Neural crest cell (in vitro differentiated cells): ENCODE data around the gene FSTL1. TPM values are rescaled to one million over a fixed set of nuclear protein-coding genes. Genes with fewer than 3 reads are reported as not detected.

Source experiments
- DNase-seq: peaks from one replicate; pipeline ENCODE4 v3.0.0; 2021; ENCODE audit warnings: low read depth, mixed read lengths, low spot score
- H3K27ac Mint-ChIP-seq: one replicate; pipeline ENCODE4 v1.8.0; 2021; ENCODE audit warnings: mild to moderate bottlenecking, mixed read lengths; ENCODE audit not compliant: unreplicated experiment
- H3K27me3 Mint-ChIP-seq: 2 replicates; pipeline ENCODE4 v1.8.0; 2021; ENCODE audit warnings: low read depth, mild to moderate bottlenecking, mixed read lengths
- H3K36me3 Mint-ChIP-seq: 2 replicates; pipeline ENCODE4 v1.8.0; 2021; ENCODE audit warnings: low read depth, mild to moderate bottlenecking, mixed read lengths
- H3K4me1 Mint-ChIP-seq: 2 replicates; pipeline ENCODE4 v1.8.0; 2021; ENCODE audit warnings: mixed read lengths
- H3K4me3 Mint-ChIP-seq: one replicate; pipeline ENCODE4 v1.8.0; 2021; ENCODE audit warnings: mild to moderate bottlenecking, mixed read lengths
- H3K9me3 Mint-ChIP-seq: 2 replicates; pipeline ENCODE4 v1.8.0; 2021; ENCODE audit warnings: mixed read lengths
- total RNA-seq: library from RNA; stranded (reverse); gene quantifications from 2 replicates; pipeline ENCODE4 v1.2.1, GENCODE V29; 2021
- TF ChIP-seq, protein P1 (sequence below): fragments of 200-600 bp; sonication (generic); conservative IDR thresholded peaks from 2 replicates; pipeline ENCODE4 v1.5.0; 2021; ENCODE audit warnings: antibody characterized with exemption, mild to moderate bottlenecking

Gene FSTL1
- total RNA-seq, 1 donor from 2014 or later, result 199 TPM

DNA sequence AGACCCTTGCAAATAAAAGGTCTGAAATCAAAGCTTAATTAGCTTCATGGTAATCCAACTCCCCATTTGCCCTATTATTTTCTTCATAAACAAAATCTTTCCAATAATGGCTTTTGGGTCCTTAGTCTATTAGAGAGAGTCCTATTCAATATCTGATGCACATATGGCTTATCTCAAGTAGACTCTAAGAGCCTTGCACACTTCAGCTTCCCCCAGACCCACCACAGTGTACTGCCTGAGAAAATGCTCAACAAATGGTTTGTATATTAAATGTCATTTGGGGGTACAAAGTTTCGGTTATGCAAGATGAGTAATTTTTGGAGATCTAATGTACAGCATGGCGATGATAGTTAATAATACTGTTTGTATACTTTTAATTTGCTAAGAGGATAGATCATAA, 28.9 kb downstream of the FSTL1 start:
- H3K27me3 Mint-ChIP-seq, result no peaks in the 10 kb centered on the region
- peaks cover 49% of the 10 kb centered on the region for H3K4me1 Mint-ChIP-seq

DNA sequence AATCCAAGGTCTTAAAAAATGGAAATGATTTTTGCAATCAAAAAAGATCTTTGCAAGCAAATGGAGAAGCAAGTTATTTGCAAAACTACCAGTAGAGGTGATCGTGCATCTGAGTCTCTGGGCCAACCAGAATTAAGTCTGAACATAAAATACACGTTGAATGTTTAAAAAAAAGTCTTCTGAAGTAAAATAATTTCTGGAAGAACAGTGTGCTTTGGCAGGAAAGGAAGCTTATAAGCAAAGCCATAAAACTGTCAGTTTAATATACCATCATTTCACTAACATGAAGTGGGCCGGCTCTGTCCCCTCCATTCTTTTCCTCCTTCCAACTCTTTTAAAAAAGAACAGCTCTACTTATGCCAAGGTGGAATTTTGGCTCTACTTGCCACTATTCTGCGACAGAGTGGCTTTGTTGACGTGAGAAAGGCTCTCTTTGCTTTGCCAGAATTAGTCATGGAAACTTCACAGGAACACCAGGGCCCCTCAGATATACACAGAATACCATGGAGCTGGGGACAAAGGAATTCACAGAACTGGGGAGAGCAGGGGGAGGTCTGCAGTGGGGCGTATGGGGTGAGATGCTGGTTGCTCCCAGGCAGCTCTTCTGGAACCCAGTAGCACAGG, 29.8 kb downstream of the FSTL1 start:
- peaks cover 55% of the 10 kb centered on the region for H3K4me1 Mint-ChIP-seq
- H3K4me3 Mint-ChIP-seq, result no peak overlapping the region
- TF ChIP-seq, protein P1, sequence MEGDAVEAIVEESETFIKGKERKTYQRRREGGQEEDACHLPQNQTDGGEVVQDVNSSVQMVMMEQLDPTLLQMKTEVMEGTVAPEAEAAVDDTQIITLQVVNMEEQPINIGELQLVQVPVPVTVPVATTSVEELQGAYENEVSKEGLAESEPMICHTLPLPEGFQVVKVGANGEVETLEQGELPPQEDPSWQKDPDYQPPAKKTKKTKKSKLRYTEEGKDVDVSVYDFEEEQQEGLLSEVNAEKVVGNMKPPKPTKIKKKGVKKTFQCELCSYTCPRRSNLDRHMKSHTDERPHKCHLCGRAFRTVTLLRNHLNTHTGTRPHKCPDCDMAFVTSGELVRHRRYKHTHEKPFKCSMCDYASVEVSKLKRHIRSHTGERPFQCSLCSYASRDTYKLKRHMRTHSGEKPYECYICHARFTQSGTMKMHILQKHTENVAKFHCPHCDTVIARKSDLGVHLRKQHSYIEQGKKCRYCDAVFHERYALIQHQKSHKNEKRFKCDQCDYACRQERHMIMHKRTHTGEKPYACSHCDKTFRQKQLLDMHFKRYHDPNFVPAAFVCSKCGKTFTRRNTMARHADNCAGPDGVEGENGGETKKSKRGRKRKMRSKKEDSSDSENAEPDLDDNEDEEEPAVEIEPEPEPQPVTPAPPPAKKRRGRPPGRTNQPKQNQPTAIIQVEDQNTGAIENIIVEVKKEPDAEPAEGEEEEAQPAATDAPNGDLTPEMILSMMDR, result no peak
- DNase-seq, result no peak
- H3K27me3 Mint-ChIP-seq, result no peaks in the 10 kb centered on the region
- H3K27ac Mint-ChIP-seq, result peak overlapping the region; percentile 97
- no peaks in the 10 kb centered on the region for H3K9me3 Mint-ChIP-seq
- H3K36me3 Mint-ChIP-seq, result no peaks in the 10 kb centered on the region

More for the DNA sequence above, 28.9 kb downstream of the FSTL1 start:
- H3K9me3 Mint-ChIP-seq, result no peaks in the 10 kb centered on the region
- no peak for DNase-seq
- H3K36me3 Mint-ChIP-seq, result no peaks in the 10 kb centered on the region
- no peak overlapping the region for H3K27ac Mint-ChIP-seq
- H3K4me3 Mint-ChIP-seq, result no peak overlapping the region
- TF ChIP-seq, protein P1, result no peak

DNA sequence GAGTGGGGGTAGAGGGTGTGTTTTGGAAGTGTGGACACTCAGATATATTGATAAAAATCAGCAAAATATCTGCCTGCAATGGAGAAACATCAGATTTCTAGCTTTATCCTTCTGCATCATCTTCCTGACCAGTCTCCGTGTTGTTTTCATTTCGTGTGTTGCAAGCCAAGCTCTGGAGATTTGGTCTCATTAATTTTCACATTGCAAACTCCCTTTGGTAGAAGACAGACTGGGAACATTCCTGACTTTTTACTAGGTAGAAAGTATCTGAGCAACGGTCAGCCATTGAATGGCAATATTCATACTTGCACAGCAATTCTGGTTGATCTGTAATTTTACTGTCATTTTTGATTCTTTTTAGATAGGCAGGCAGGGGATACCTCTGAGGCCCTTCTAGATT, 30.4 kb downstream of the FSTL1 start:
- Mint-ChIP-seq H3K4me1 (peaks cover 56% of the 10 kb centered on the region), H3K27ac (no peak overlapping the region), H3K27me3 (no peaks in the 10 kb centered on the region), H3K4me3 (no peak overlapping the region), H3K36me3 (peaks cover 4% of the 10 kb centered on the region), H3K9me3 (no peaks in the 10 kb centered on the region)
- no peak for DNase-seq
- TF ChIP-seq, protein P1, result no peak

DNA sequence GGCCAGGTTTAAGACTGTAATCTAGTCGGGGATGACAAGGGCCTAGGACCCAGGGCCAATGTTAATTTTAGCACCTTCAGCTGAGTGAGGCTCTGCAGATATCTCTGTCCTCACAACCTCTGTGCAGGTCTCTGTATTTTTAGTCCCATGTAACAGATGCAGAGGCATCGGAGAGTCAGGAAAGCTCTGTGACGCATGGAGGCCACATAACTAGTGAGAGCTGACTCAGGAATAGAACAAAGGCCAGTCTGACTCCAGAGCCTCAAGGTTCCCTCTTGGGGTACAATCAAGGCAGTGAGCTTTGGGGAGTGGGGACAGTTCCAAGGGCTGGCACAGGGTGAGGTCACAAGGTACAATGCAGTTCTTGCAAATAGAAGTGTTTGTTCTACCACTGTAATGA, 31.0 kb downstream of the FSTL1 start:
- no peak overlapping the region for H3K4me3 Mint-ChIP-seq
- H3K9me3 Mint-ChIP-seq, result no peaks in the 10 kb centered on the region
- DNase-seq, result no peak
- H3K4me1 Mint-ChIP-seq, result peaks cover 58% of the 10 kb centered on the region
- H3K27me3 Mint-ChIP-seq, result no peaks in the 10 kb centered on the region
- H3K36me3 Mint-ChIP-seq, result peaks cover 7% of the 10 kb centered on the region
- H3K27ac Mint-ChIP-seq, result no peak overlapping the region
- TF ChIP-seq, protein P1, result no peak

DNA sequence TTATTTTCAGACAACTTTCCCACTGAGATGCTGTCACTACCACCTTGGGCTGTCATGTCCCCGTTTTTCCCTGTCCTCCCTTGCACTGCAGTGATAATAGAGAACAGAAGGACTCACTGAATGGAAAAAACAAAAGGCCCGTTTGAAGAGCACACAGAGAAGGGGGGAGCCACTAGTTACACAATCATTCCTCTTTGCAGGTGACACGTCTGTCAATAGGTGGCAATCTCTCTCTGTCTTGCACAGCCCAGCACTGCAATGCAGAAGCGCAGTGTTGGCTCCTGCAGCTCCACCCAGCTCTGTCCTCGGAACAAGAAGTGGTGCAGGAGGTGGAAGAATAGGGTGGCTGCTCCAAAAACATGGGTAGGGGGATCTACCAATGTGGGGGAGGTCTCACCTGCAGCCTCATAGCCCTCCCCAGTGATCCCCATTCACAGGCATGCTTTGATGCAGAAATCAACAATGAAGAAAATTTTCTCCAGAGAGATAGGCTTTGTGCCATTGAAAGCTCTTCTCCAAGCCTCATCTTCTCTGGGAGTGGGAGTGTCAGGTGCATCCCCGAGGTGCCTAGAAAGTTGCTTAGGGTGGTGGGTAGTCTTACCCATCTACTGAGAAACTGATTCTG, 31.8 kb downstream of the FSTL1 start:
- peaks cover 58% of the 10 kb centered on the region for H3K4me1 Mint-ChIP-seq

More for the DNA sequence above, 31.8 kb downstream of the FSTL1 start:
- peaks cover 7% of the 10 kb centered on the region for H3K36me3 Mint-ChIP-seq
- TF ChIP-seq, protein P1, result no peak
- H3K4me3 Mint-ChIP-seq, result no peak overlapping the region
- H3K27ac Mint-ChIP-seq, result no peak overlapping the region
- H3K9me3 Mint-ChIP-seq, result no peaks in the 10 kb centered on the region
- no peak for DNase-seq
- no peaks in the 10 kb centered on the region for H3K27me3 Mint-ChIP-seq
